H1 (cell line): ENCODE measurements around the gene DDX60. TPM values are rescaled to one million over a fixed set of nuclear protein-coding genes. Genes with fewer than 3 reads are reported as not detected.

Experiments used
- CTCF ChIA-PET: fragments of 300-600 bp; sonication (Branson Sonifier 250); formaldehyde crosslinking; loops from one replicate; lab custom pipeline; 2021; ENCODE audit not compliant: partially characterized antibody; lab: Charles Lee
- POLR2A ChIA-PET: fragments of 300-600 bp; sonication (Branson Sonifier 250); formaldehyde crosslinking; loops from one replicate; lab custom pipeline; 2021; ENCODE audit warnings: inconsistent platforms; ENCODE audit not compliant: partially characterized antibody; lab: Charles Lee
- DNase-seq, 2 experiments: peaks; one replicate each; pipeline versions ENCODE4 v3.0.0 to v3.0.0-alpha.2; 2010 to 2022; ENCODE audit warnings: low spot score in 2 of 2, low read depth in 1 of 2, mixed read lengths in 1 of 2
- FAIRE-seq: peaks from 2 replicates; lab custom pipeline; 2011; peaks lifted over from hg19 to GRCh38; lab: Jason Lieb, UNC
- H2AFZ ChIP-seq: 2 replicates; pipeline ENCODE4 v1.8.1; 2012; ENCODE audit warnings: low read length, inconsistent platforms
- H2AK5ac ChIP-seq: 2 replicates; pipeline ENCODE4 v1.6.1; 2013; ENCODE audit warnings: low read depth, low read length
- H2BK120ac ChIP-seq: replicated peaks from 2 replicates; pipeline ENCODE3; 2013; ENCODE audit warnings: low read depth, low read length, inconsistent platforms
- H2BK12ac ChIP-seq: 2 replicates; pipeline ENCODE4 v1.6.1; 2013; ENCODE audit warnings: low read depth, low read length
- H2BK15ac ChIP-seq: 2 replicates; pipeline ENCODE4 v1.6.1; 2013; ENCODE audit warnings: low read length
- H2BK20ac ChIP-seq: 2 replicates; pipeline ENCODE4 v1.6.1; 2013; ENCODE audit warnings: low read length
- H2BK5ac ChIP-seq: 2 replicates; pipeline ENCODE4 v1.6.1; 2013; ENCODE audit warnings: low read depth, low read length
- H3K14ac ChIP-seq: 2 replicates; pipeline ENCODE4 v1.6.1; 2013; ENCODE audit warnings: inconsistent platforms; ENCODE audit not compliant: insufficient read length
- H3K18ac ChIP-seq: 2 replicates; pipeline ENCODE4 v1.6.1; 2013; ENCODE audit warnings: low read length; ENCODE audit errors: extremely low read depth
- H3K23ac ChIP-seq: 2 replicates; pipeline ENCODE4 v1.6.1; 2013; ENCODE audit warnings: inconsistent platforms; ENCODE audit not compliant: insufficient read length
- H3K23me2 ChIP-seq: 2 replicates; pipeline ENCODE4 v1.6.1; 2013; ENCODE audit warnings: low read depth, low read length
- H3K27ac ChIP-seq: 2 replicates; pipeline ENCODE4 v1.6.1; 2011; ENCODE audit warnings: low read depth, low read length, inconsistent platforms
- H3K27me3 ChIP-seq, 4 experiments: replicated peaks in 1 of 4; 1 replicate in 1 of 4; 2 replicates in 3 of 4; pipeline versions ENCODE4 v1.6.1 to v1.8.1; 2011 to 2013; ENCODE audit warnings: low read length in 3 of 4, mild to moderate bottlenecking in 3 of 4, inconsistent platforms in 2 of 4, mixed read lengths in 2 of 4, moderate library complexity in 1 of 4; ENCODE audit not compliant: control insufficient read depth in 3 of 4, insufficient read depth in 3 of 4; ENCODE audit errors: extremely low read depth in 1 of 4
- H3K36me3 ChIP-seq, 4 experiments: 2 replicates each; pipeline versions ENCODE4 v1.6.1 to v1.8.1; 2011 to 2013; ENCODE audit warnings: mild to moderate bottlenecking in 4 of 4, low read length in 3 of 4, moderate library complexity in 2 of 4, control low read depth in 1 of 4, inconsistent platforms in 1 of 4; ENCODE audit not compliant: insufficient read depth in 4 of 4, control insufficient read depth in 2 of 4
- H3K4ac ChIP-seq: replicated peaks from 2 replicates; pipeline ENCODE3; 2013; ENCODE audit warnings: low read length, low read depth, mixed read lengths, inconsistent platforms; ENCODE audit not compliant: insufficient read length
- H3K4me1 ChIP-seq, 4 experiments: replicated peaks in 1 of 4; 1 replicate in 1 of 4; 2 replicates in 3 of 4; pipeline versions ENCODE4 v1.6.1 to v1.8.1; 2011 to 2013; ENCODE audit warnings: low read length in 3 of 4, inconsistent platforms in 2 of 4, mixed read lengths in 1 of 4; ENCODE audit not compliant: insufficient read depth in 4 of 4, control insufficient read depth in 3 of 4
- H3K4me2 ChIP-seq, 2 experiments: 2 replicates each; pipeline versions ENCODE4 v1.6.1 to v1.8.1; 2011 to 2013; ENCODE audit warnings: low read depth in 2 of 2, low read length in 2 of 2, control low read depth in 1 of 2, inconsistent platforms in 1 of 2, mild to moderate bottlenecking in 1 of 2; ENCODE audit not compliant: insufficient read depth in 1 of 2
- H3K4me3 ChIP-seq, 4 experiments: fragments of 200-600, 300-600 bp in 1 of 4; sonication (generic), shearing (Covaris generic), sonication (Bioruptor Twin) in 1 of 4; 2 replicates each; pipeline versions ENCODE4 v1.5.1 to v1.8.1; 2011 to 2016; ENCODE audit warnings: low read length in 4 of 4, low read depth in 3 of 4, control low read depth in 2 of 4, inconsistent platforms in 2 of 4, mild to moderate bottlenecking in 2 of 4, mixed read lengths in 1 of 4, moderate library complexity in 1 of 4; ENCODE audit not compliant: insufficient read depth in 2 of 4; ENCODE audit errors: extremely low read depth in 1 of 4
- H3K56ac ChIP-seq: replicated peaks from 2 replicates; pipeline ENCODE3; 2013; ENCODE audit warnings: low read depth, mild to moderate bottlenecking, mixed read lengths, low read length, inconsistent platforms; ENCODE audit not compliant: insufficient read length
- H3K79me1 ChIP-seq: 2 replicates; pipeline ENCODE4 v1.6.1; 2013; ENCODE audit warnings: low read depth, low read length, control low read depth
- H3K79me2 ChIP-seq, 2 experiments: 2 replicates each; pipeline versions ENCODE4 v1.6.1 to v1.8.1; 2012 to 2013; ENCODE audit warnings: low read length in 2 of 2, mild to moderate bottlenecking in 2 of 2, inconsistent platforms in 1 of 2; ENCODE audit not compliant: insufficient read depth in 2 of 2, control insufficient read depth in 1 of 2
- H3K9ac ChIP-seq, 4 experiments: replicated peaks in 1 of 4; 1 replicate in 1 of 4; 2 replicates in 3 of 4; pipeline versions ENCODE4 v1.6.1 to v1.8.1; 2011 to 2013; ENCODE audit warnings: low read depth in 3 of 4, low read length in 3 of 4, control low read depth in 2 of 4, mild to moderate bottlenecking in 2 of 4, moderate library complexity in 2 of 4, inconsistent platforms in 1 of 4; ENCODE audit errors: extremely low read depth in 1 of 4
- H3K9me3 ChIP-seq, 2 experiments: 2 replicates each; pipeline versions ENCODE4 v1.6.1 to v1.8.1; 2012 to 2013; ENCODE audit warnings: mild to moderate bottlenecking in 2 of 2, moderate library complexity in 2 of 2, control low read depth in 1 of 2, inconsistent platforms in 1 of 2, low read depth in 1 of 2, low read length in 1 of 2, mixed read lengths in 1 of 2; ENCODE audit not compliant: insufficient read depth in 2 of 2
- H4K20me1 ChIP-seq, 2 experiments: replicated peaks in 1 of 2; 2 replicates each; pipeline versions ENCODE3 to v1.8.1; 2011 to 2013; ENCODE audit warnings: inconsistent platforms in 2 of 2, low read length in 2 of 2, mild to moderate bottlenecking in 1 of 2; ENCODE audit not compliant: insufficient read depth in 2 of 2, control insufficient read depth in 1 of 2
- H4K5ac ChIP-seq: 2 replicates; pipeline ENCODE4 v1.6.1; 2013; ENCODE audit warnings: low read length, low read depth, mixed read lengths, inconsistent platforms; ENCODE audit not compliant: insufficient read length
- H4K8ac ChIP-seq: 2 replicates; pipeline ENCODE4 v1.8.0; 2013; ENCODE audit warnings: mild to moderate bottlenecking, moderate library complexity, low read length, inconsistent platforms; ENCODE audit not compliant: insufficient read depth; ENCODE audit errors: extremely low read depth
- H4K91ac ChIP-seq: replicated peaks from 2 replicates; pipeline ENCODE3; 2013; ENCODE audit warnings: low read length, mixed read lengths, inconsistent platforms; ENCODE audit not compliant: insufficient read length
- CBX5 ChIP-seq: fragments of 300-800, 300-1000 bp; sonication (generic); IDR thresholded peaks from 2 replicates; pipeline ENCODE4 v1.7.1; 2016; ENCODE audit warnings: antibody characterized with exemption, low read length, low read depth
- EZH2 ChIP-seq: fragments of 200-600 bp; sonication (generic); IDR thresholded peaks from 2 replicates; pipeline ENCODE4 v1.7.1; 2012; ENCODE audit warnings: low read depth, mild to moderate bottlenecking, moderate library complexity, low read length, inconsistent platforms; ENCODE audit not compliant: severe bottlenecking
- HDAC6 ChIP-seq: IDR thresholded peaks from one replicate; pipeline ENCODE4 v1.7.1; 2012; ENCODE audit warnings: low read depth, mild to moderate bottlenecking, inconsistent platforms, low read length, moderate library complexity
- KDM1A ChIP-seq: fragments of 200-600, 300-600 bp; sonication (generic); IDR thresholded peaks from 2 replicates; pipeline ENCODE4 v1.7.1; 2016; ENCODE audit warnings: mild to moderate bottlenecking, low read length, borderline replicate concordance
- TBP ChIP-seq: IDR thresholded peaks from 2 replicates; pipeline ENCODE4 v1.6.1; 2011; ENCODE audit warnings: low read depth, low read length, improper control_type of control experiment
- TEAD4 ChIP-seq: IDR thresholded peaks from 2 replicates; pipeline ENCODE4 v1.6.1; 2012; ENCODE audit warnings: low read depth, low read length, inconsistent platforms, mixed read lengths
- WGBS, 2 experiments: shearing (Covaris generic) in 1 of 2; methylation state at CpG; one replicate each; pipeline versions ENCODE4 v1.1.6 to v1.1.7; 2013 to 2015; ENCODE audit warnings: low lambda C conversion rate in 2 of 2, mixed read lengths in 2 of 2, inconsistent platforms in 1 of 2, low coverage in 1 of 2, missing lambda C conversion rate in 1 of 2; ENCODE audit not compliant: insufficient replicate concordance in 2 of 2, insufficient coverage in 1 of 2, insufficient read length in 1 of 2; ENCODE audit errors: extremely low coverage in 1 of 2, missing lambda C conversion rate in 1 of 2; 5-methylcytosine and 5-hydroxymethylcytosine counted together
- polyA plus RNA-seq, 7 experiments: library from polyadenylated mRNA; depleted of rRNA in 3 of 7; stranded (reverse) in 5 of 7; unstranded in 2 of 7; fragments of >200 nt in 5 of 7; fragments of 200-250 nt in 2 of 7; gene quantifications; 1 replicate in 5 of 7; 2 replicates in 1 of 7; 4 replicates in 1 of 7; pipeline versions ENCODE4 v1.2.1 to v1.2.3, GENCODE V29; 2011 to 2013; ENCODE audit warnings: missing spikeins in 2 of 7, mixed read lengths in 2 of 7
- total RNA-seq: library from RNA; stranded (reverse); fragmentation: NEBNext Ultra II Directional; extraction: Animal tissue kit (Norgen Biotek cat#: 25700); gene quantifications from 2 replicates; pipeline ENCODE4 v1.2.1, GENCODE V29; 2021

Gene DDX60
- total and polyA plus RNA-seq, 2 of the 8 experiments (the other 6 are each of a cell fraction or from before 2014, with no cell fraction given): 1.00 to 1.6 TPM

GRCh38 chr4:168218645-168219044 is 99.9 kb downstream of the DDX60 start:
- Histone ChIP-seq H3K18ac (no peak overlapping the region), H4K5ac (no peak overlapping the region), H2BK15ac (no peak overlapping the region), H3K79me1 (no peaks in the 10 kb centered on the region), H3K4me2 (no peak overlapping the region), H4K91ac (no peak overlapping the region), H3K27me3 (no peaks in the 10 kb centered on the region), H2BK20ac (no peak overlapping the region), H4K20me1 (no peaks in the 10 kb centered on the region), H3K9me3 (no peaks in the 10 kb centered on the region), H2AK5ac (no peak overlapping the region), H2BK120ac (no peak overlapping the region), H3K79me2 (no peaks in the 10 kb centered on the region), H2BK5ac (no peak overlapping the region), H3K4ac (no peak overlapping the region), H3K9ac (no peak overlapping the region), H3K4me1 (no peaks in the 10 kb centered on the region), H3K56ac (no peak overlapping the region), H2BK12ac (no peak overlapping the region), H2AFZ (no peak overlapping the region), H4K8ac (no peak overlapping the region), H3K23me2 (no peaks in the 10 kb centered on the region), H3K14ac (no peak overlapping the region), H3K27ac (no peak overlapping the region), H3K36me3 (no peaks in the 10 kb centered on the region), H3K23ac (no peak overlapping the region), H3K4me3 (no peak overlapping the region)
- DNase-seq (no peak), FAIRE-seq (no peak)
- 100% methylated on average over 1 of the region's 1 CpG; no CpG with 5 or more reads in 1 of the 2 experiments for WGBS, 2 experiments
- TF ChIP-seq TBP (no peak), EZH2 (no peak), HDAC6 (no peak), TEAD4 (no peak), CBX5 (no peak), KDM1A (no peak)
- POLR2A ChIA-PET: no interaction called here
- CTCF ChIA-PET: interaction anchor here (0.7 to 1.0 kb wide), 2 partner anchors 334 to 447 kb away, joined by 3 to 4 read pairs; no protein-coding TSS in a partner anchor
